ENCODE results near the gene ARHGAP19.
"Not testable (repeated sequence)": the region's sequence is repeated elsewhere in the genome, so short reads cannot be mapped to it uniquely, and the experiment has no call there.

Gene ARHGAP19

GRCh38 chr10:97321032-97321803, 28.8 kb upstream of the ARHGAP19 start:
- DNase-seq (ENCODE audit: low spot score) = no peak

GRCh38 chr10:97320480-97321031, 28.1 kb upstream of the ARHGAP19 start:
- DNase-seq (ENCODE audit: low spot score) = no peak

GRCh38 chr10:97319671-97320479, 27.4 kb upstream of the ARHGAP19 start:
- no peak for DNase-seq (ENCODE audit: low spot score)

- DNase-seq (ENCODE audit: low spot score) = peak; percentile 92
Observed at GRCh38 chr10:97318772-97319651, 26.6 kb upstream of the ARHGAP19 start, which contains the start of gene FRAT1. Gene FRAT1, plus strand, starts transcription at chr10:97319271. Its CDS starts 183 bp downstream, at chr10:97319454.

GRCh38 chr10:97314671-97315070, 22.2 kb upstream of the ARHGAP19 start:
- peak; percentile 24 for DNase-seq (ENCODE audit: low spot score)

GRCh38 chr10:97312897-97313296, 20.5 kb upstream of the ARHGAP19 start:
- DNase-seq (ENCODE audit: low spot score) = no peak

- DNase-seq (ENCODE audit: low spot score) = no peak
Observed at GRCh38 chr10:97311111-97311626, 18.7 kb upstream of the ARHGAP19 start.

GRCh38 chr10:97307866-97308780, 15.7 kb upstream of the ARHGAP19 start:
- no peak for DNase-seq (ENCODE audit: low spot score)

- no peak for DNase-seq (ENCODE audit: low spot score)
Observed at GRCh38 chr10:97307441-97307840, 15.0 kb upstream of the ARHGAP19 start.

GRCh38 chr10:97302088-97302791, 9.8 kb upstream of the ARHGAP19 start:
- no peak for DNase-seq (ENCODE audit: low spot score)

GRCh38 chr10:97300980-97301379, 8.5 kb upstream of the ARHGAP19 start:
- no peak for DNase-seq (ENCODE audit: low spot score)

GRCh38 chr10:97298223-97298571, 5.8 kb upstream of the ARHGAP19 start:
- DNase-seq (ENCODE audit: low spot score) = no peak

GRCh38 chr10:97297556-97298222, 5.3 kb upstream of the ARHGAP19 start:
- no peak for DNase-seq (ENCODE audit: low spot score)

GRCh38 chr10:97292862-97293198, 393 bp upstream of the ARHGAP19 start:
- no peak for DNase-seq (ENCODE audit: low spot score)

GRCh38 chr10:97291357-97292096, 910 bp downstream of the ARHGAP19 start:
- peak; percentile 31 for DNase-seq (ENCODE audit: low spot score)

GRCh38 chr10:97290576-97291356, 1.7 kb downstream of the ARHGAP19 start:
- DNase-seq (ENCODE audit: low spot score) = peak; percentile 16

GRCh38 chr10:97290076-97290475, 2.4 kb downstream of the ARHGAP19 start:
- DNase-seq (ENCODE audit: low spot score) = not testable (repeated sequence)

- peak; percentile 39 for DNase-seq (ENCODE audit: low spot score)
Observed at GRCh38 chr10:97280783-97281182, 11.7 kb downstream of the ARHGAP19 start.
